KOPT-K1 (cell line): ENCODE data around the gene BCR.
"Not testable (repeated sequence)": the region's sequence is repeated elsewhere in the genome, so short reads cannot be mapped to it uniquely, and the experiment has no call there.

ENCODE experiments used
- H3K27ac ChIP-seq: fragments of 200-600 bp; sonication (generic); 2 replicates; pipeline ENCODE4 v1.5.1; 2016; ENCODE audit warnings: antibody characterized with exemption, mild to moderate bottlenecking, low read depth, low read length; ENCODE audit not compliant: poor library complexity, severe bottlenecking
- H3K36me3 ChIP-seq: fragments of 200-600 bp; sonication (generic); 2 replicates; pipeline ENCODE4 v1.5.1; 2017; ENCODE audit warnings: antibody characterized with exemption, mild to moderate bottlenecking, low read length, moderate library complexity; ENCODE audit not compliant: insufficient read depth
- H3K9me3 ChIP-seq: fragments of 200-600 bp; sonication (generic); 2 replicates; pipeline ENCODE4 v1.5.1; 2017; ENCODE audit warnings: antibody characterized with exemption, low read length, mild to moderate bottlenecking; ENCODE audit not compliant: insufficient read depth, poor library complexity, severe bottlenecking

The BCR gene

DNA sequence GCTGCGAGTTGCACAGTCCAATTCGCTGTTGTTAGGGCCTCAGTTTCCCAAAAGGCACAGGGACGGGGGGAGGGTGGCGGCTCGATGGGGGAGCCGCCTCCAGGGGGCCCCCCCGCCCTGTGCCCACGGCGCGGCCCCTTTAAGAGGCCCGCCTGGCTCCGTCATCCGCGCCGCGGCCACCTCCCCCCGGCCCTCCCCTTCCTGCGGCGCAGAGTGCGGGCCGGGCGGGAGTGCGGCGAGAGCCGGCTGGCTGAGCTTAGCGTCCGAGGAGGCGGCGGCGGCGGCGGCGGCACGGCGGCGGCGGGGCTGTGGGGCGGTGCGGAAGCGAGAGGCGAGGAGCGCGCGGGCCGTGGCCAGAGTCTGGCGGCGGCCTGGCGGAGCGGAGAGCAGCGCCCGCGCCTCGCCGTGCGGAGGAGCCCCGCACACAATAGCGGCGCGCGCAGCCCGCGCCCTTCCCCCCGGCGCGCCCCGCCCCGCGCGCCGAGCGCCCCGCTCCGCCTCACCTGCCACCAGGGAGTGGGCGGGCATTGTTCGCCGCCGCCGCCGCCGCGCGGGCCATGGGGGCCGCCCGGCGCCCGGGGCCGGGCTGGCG is at the start of gene BCR:
TSS of gene BCR (plus strand) at position 209 of the 592 bp plus-strand sequence. CDS start 452 bp downstream, outside the sequence.
- H3K27ac ChIP-seq = peak within 1 kb of the TSS; percentile 62
- peaks cover 19% of the 10 kb centered on the region for H3K9me3 ChIP-seq
- peaks cover 8% of the 10 kb centered on the region for H3K36me3 ChIP-seq

DNA sequence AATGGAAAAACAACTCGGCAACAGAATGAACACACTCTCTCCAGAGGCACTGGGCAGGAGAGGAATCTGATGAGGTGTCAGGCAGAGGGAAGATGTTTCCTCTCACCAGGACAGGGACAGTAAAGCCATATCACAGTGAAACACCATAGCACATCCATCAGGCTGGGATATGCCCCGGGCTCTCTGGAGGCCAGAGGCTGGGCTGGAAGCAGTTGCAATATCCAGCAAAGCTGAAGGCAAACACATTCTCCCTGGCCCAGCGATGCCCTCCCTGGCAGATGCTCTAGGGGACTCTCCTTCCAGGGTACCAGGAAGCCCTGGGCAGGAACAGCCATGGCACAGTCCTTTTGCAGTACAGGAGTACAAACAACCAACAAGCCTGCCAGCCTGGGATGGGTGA is 49.6 kb upstream of the BCR start:
- Histone ChIP-seq H3K27ac (no peak overlapping the region), H3K9me3 (no peaks in the 10 kb centered on the region), H3K36me3 (no peaks in the 10 kb centered on the region)

DNA sequence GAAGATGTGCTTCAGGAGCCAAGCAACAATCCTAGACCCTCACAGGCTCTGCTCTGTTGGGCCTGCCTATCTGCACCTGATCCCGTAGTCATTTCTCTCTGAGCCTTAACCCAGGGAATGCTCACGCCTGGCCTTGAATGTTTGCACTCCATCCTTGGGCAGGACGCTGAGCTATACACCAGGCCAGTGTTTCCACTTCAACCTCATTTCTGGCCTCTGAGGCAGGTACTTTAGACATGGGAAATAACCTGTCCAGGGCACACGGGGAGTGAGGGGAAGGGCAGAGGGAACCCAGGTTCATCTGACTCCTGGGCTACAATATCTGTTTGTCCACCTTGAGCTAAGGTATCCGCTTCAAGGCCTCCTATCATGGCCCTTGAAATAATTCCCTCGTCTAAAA is 48.4 kb upstream of the BCR start:
- no peak overlapping the region for H3K27ac ChIP-seq
- H3K36me3 ChIP-seq = no peaks in the 10 kb centered on the region
- no peaks in the 10 kb centered on the region for H3K9me3 ChIP-seq

DNA sequence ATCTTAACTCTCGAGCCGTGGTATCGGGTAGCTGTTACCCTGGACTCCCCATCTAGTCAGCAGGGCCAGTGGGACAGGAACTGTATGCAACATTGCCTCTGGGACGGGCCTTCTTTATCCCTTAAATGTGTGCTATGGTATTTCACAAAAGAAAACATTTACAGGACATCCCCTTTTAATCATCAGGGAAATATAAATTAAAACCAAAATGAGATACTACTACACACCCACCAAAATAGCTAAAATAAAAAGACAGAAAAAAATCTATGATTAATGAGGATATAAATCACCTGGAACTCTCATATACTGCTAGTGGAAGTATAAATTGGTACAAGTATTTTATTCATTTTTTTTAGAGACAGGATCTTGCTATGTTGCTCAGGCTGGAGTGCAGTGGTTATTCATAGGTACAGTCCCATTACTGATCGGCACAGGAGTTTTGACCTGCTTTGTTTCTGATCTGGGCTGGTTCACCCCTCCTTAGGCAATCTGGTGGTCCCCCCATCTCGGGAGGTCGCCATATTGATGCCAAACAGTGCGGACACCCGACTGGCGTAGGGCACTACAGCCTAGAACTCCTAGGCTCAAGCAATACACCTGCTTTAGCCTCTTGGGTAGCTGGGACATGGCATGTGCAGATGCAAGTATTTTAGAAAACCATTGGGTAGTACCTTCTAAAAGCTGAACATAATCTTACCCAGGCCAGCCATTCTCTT is 47.8 kb upstream of the BCR start:
- no peak overlapping the region for H3K27ac ChIP-seq
- H3K9me3 ChIP-seq = no peaks in the 10 kb centered on the region
- no peaks in the 10 kb centered on the region for H3K36me3 ChIP-seq

DNA sequence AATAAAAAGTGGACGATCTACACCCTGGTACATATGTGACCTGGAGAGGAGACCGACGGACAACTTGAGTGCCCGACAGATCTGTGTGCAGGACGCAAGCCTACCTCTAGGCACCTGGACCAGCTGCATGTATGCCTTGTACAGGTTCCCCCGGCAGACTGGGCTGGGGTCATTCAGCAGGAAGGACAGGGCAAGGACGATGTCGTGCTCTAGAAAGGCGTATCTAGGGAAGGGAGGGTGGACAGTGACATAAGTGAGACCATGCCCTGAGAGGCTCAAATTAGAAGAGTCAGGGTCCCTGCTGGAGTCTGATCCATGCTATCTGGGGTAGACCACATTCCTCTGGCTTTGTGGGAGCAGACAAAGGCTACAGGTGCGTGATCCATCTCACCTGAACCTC is 46.4 kb upstream of the BCR start:
- Histone ChIP-seq H3K36me3 (no peaks in the 10 kb centered on the region), H3K27ac (no peak overlapping the region), H3K9me3 (no peaks in the 10 kb centered on the region)

DNA sequence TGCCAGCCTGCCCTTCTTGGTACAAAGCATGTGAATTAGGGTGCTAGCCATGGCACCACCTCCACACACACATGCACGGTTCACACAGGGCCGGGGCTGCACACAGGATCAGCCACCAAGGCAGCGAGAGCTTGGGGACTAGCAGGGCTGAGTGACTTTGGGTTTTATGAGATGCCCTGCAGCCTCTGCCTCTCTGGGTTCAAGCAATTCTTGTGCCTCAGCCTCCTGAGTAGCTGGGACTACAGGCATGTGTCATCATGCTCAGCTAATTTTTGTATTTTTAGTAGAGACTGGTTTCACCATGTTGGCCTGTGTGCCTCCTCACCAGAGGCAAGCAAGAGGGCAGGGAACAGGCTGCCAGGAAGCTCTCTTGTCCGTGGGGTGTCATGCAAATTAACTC is 43.3 kb upstream of the BCR start:
- not testable (repeated sequence) for H3K9me3 ChIP-seq, H3K36me3 ChIP-seq
- peak overlapping the region; percentile 68 for H3K27ac ChIP-seq

DNA sequence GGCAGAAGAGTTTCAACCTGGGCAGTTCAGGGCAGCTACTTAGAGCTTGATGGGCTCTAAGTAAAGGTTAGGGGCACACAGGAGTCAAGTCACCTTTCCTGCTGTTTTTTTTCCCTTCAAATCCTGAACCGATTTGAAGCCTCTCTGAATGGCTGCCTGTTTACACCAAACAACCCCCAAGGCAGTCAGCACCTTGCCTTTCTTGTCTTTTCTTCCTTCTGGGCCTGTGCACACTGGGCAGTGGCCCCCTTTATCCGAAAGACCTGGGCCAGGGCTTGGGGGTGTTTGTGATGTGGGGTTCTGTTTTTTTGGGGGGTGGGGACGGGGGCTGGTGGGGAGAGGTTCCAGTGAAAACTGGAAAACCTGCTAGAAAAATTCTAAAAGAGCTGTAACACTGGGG is 42.8 kb upstream of the BCR start:
- Histone ChIP-seq H3K36me3 (no peaks in the 10 kb centered on the region), H3K27ac (peak overlapping the region; percentile 68), H3K9me3 (no peaks in the 10 kb centered on the region)

DNA sequence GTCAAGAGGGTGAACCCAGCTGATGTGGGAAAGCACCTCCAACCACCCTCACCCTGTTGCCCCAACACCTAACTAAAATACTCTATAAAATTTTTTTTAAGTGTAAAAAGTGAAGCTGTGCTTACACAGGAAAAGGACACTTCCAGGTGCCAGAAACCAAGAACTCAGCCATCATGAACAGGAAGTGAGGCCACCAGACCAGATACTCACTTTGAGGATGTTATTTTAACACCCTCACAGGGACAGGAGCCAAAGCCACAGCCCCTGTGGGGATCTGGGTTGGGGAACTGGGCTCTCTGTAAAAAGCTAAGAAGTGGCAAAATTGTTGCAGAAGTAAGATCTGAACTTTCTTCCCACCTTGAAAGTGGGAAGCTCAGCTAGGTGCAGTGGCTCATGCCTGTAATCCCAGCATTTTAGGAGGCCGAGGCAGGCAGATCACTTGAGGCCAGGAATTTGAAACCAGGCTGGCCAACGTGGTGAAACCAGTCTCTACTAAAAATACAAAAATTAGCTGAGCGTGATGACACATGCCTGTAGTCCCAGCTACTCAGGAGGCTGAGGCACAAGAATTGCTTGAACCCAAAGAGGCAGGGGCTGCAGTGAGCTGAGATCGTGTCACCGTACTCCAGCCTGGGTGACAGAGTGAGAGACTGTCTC is 42.3 kb upstream of the BCR start:
- Histone ChIP-seq H3K27ac (peak overlapping the region; percentile 68), H3K9me3 (no peaks in the 10 kb centered on the region), H3K36me3 (no peaks in the 10 kb centered on the region)

DNA sequence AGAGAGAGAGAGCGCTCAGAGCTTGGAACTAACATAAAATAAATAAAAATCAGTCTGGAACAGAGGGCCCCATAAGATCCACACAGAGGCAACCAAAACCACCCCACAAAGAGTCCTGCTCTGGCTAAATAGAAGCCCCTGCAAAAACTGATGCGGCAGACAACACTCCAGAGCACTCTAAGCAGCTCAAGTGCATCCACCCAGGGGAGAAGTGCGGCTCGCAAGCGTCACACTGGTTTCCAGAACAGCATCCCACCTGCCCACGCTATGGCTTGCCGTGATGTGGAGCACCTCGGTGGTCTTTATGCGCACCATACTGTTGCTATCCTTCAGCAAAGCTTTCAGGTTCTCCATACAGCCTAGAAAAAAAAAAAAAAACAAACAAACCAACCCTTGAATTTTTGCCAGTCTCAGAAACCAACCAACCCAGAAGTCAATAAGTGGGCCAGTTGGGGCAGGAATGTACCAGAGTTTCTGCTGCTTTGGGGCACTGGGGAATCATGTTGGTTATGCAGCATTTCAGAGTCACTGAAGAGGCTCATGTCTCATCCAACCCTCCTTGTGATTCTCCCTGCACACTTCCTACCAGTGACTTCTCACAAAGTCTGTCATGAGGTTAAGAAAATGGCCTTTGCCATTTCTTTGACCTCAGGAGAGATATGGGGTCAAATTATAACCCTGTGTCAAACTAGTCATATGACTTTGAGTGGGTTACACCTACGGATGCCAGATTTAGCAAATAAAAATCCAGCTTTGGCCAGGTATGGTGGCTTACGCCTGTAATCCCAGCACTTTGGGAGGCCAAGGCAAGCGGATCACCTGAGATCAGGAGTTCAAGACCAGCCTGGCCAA is 41.5 kb upstream of the BCR start:
- Histone ChIP-seq H3K36me3 (no peaks in the 10 kb centered on the region), H3K27ac (peak overlapping the region; percentile 68), H3K9me3 (no peaks in the 10 kb centered on the region)

DNA sequence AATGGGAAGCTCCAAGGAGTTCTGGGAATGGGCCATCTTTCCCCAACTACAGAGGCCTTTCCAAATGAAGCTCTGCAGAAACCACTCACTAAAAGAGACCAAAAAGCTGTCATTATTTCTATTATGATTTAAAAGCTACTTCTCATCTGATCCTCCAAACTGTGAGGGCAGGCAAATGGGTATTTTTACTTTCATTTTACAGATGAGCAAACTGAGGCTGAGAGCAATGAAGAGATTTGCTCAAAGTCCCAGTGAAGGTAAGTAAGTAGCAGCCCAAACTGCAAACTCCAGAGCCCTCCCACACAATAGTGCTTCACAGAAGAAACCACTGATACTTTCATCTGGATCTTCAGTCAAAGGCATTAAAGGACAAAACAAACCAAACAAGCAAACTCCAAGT is 39.9 kb upstream of the BCR start:
- Histone ChIP-seq H3K36me3 (no peaks in the 10 kb centered on the region), H3K27ac (peak overlapping the region; percentile 40), H3K9me3 (no peaks in the 10 kb centered on the region)

DNA sequence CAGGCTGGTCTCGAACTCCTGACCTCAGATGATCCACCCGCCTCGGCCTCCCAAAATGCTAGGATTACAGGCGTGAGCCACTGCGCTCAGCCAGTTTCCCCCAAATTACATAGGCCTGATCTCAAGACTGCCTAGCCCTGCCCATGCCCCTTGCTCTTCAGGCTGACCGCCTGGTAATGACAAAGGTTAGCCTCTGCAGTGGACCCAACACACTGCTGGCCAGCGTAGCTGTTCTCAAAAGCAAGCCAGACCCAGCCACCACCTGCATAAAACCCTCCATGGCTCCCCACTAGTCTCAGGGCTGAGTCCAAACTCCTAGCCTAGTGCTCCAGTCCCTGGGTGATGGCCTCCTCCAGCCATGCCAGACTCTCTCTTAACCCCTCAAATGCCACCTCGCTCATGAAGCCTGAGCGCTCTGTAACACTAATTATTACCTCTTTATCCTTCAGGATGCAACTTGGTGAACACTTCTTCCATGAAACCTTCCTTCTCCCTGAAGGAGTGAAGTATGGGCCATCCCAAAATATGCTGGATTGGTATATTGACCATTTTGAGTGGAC is 37.7 kb upstream of the BCR start:
- no peaks in the 10 kb centered on the region for H3K36me3 ChIP-seq
- H3K27ac ChIP-seq = peak overlapping the region; percentile 45
- no peaks in the 10 kb centered on the region for H3K9me3 ChIP-seq

DNA sequence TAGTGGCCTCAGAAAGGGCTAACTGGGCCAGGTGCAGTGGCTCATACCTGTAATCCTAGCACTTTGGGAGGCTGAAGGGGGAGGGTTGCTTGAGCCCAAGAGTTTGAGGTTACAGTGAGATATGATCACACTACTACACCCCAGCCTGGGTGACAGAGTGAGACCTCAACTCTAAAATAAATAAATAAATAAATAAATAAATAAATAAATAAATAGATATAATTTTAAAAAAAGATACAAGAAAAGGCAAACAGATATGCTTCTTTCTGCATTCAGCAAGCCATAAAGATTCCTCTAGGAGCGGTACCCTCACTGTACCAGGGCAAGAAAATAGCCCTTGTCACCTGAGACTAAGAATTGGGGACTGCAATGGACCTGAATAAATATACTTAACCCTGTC is 37.2 kb upstream of the BCR start:
- Histone ChIP-seq H3K9me3 (no peaks in the 10 kb centered on the region), H3K27ac (no peak overlapping the region)

DNA sequence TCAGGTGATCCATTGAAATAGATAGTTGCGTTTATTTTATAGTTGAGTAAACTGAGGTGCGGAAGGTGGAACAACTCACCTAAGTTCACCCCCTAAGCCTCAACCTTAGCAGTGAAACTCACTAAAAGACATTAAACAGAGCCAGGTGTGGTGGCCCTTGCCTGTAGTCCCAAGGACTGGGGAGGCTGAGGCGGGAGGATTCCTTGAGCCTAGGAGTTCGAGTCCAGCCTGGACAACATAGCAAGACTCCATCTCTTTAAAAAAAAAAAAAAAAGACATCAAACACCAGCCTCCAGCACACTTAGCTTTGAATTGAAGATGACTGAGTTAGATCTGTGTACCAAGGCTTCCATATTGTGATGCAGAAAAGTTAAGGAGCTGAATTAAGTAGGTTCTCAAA is 35.9 kb upstream of the BCR start:
- H3K9me3 ChIP-seq = no peaks in the 10 kb centered on the region
- H3K36me3 ChIP-seq = no peaks in the 10 kb centered on the region
- H3K27ac ChIP-seq = no peak overlapping the region

More for the DNA sequence above, 37.2 kb upstream of the BCR start:
- H3K36me3 ChIP-seq = no peaks in the 10 kb centered on the region

DNA sequence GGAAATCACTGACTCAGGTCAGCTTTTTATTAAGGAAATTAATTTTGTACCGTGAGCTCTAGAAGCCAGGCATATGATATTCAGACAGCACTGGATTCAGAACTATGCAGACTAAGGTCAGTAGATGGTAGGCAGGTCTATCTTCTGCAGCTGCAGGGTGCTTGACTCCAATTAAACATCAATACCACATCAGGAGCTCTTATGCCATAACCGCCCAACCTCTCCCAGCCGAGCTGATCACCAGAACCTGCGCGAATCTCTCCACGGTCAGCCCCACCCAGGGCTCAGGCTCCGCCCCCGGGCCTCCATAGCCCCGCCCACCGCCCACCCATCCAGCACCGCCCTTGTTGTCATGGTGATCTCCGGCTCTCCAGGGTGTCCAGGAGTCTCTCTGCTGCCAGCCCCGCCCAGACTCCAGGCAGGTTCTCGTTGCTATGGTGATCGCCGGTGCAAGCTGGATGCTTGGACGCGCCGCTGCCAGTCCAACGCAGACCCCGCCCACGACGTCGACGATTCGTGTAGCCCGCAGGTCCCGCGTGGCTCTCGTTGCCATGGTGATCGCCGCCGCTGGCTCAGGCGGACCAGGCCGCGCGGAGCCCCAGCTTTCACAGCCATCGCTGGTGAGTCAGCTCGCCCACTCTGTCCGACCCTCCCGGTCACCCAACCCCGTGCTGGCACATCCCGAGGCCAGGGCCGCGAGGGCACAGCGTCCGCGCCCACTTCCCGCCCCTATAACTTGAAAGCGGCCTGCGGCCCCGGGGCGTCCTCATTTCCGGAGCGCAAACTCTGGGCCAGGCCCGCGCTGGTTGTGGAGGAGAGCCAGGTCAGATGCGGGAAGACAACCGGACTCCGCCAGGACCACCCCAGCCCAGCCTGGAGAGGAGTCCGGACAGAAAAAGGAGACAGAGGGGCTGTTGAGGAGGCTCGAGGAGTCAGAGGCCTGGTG is 35.1 kb upstream of the BCR start, which contains the start of gene RAB36:
TSS of gene RAB36 (plus strand) at position 546 of the 946 bp plus-strand sequence. CDS start 1,140 bp downstream, outside the sequence.
- H3K36me3 ChIP-seq = no peaks in the 10 kb centered on the region
- no peak within 1 kb of the TSS for H3K27ac ChIP-seq
- H3K9me3 ChIP-seq = no peaks in the 10 kb centered on the region
